K562 (cell line): Measurements from ENCODE around the gene MAD1L1. TPM values are rescaled to one million over a fixed set of nuclear protein-coding genes. Genes with fewer than 3 reads are reported as not detected.
A peak's percentile ranks its signal among the peaks of the same experiment; 100 is the strongest.

Experiments used
- ATAC-seq: fragments of 200-7000 bp; cut with Tn5 transposase; 3 replicates; pipeline ENCODE4 v1.9.1; 2020; ENCODE audit warnings: moderate library complexity
- BruUV-seq: library from RNA; stranded (reverse); fragments of 400-500 nt; replicated peaks from 2 replicates; lab custom pipeline; 2021; lab: Mats Ljungman, UMichigan
- CTCF ChIA-PET: fragments of 300-600 bp; formaldehyde crosslinking; extraction: SDS; loops from one replicate; lab custom pipeline; 2021; ENCODE audit warnings: low intra/inter-chr PET ratio; lab: Yijun Ruan, JAX
- POLR2A ChIA-PET: fragments of 300-600, 350-650 bp; sonication (Branson Sonifier 250); formaldehyde crosslinking; extraction: SDS; loops from one replicate; lab custom pipeline; 2021; ENCODE audit warnings: antibody characterized with exemption, inconsistent platforms; lab: Yijun Ruan, JAX
- DNase-seq, 4 experiments: peaks; one replicate each; pipeline versions ENCODE4 v3.0.0 to v3.0.0-alpha.2; 2011 to 2018; ENCODE audit warnings: low spot score in 3 of 4, mixed read lengths in 3 of 4; ENCODE audit errors: extremely low read depth in 1 of 4
- FAIRE-seq: peaks from 2 replicates; lab custom pipeline; 2011; peaks lifted over from hg19 to GRCh38; lab: Jason Lieb, UNC
- H2AFZ ChIP-seq: 2 replicates; pipeline ENCODE4 v1.6.0; 2011; ENCODE audit warnings: low read depth, low read length, control low read depth, inconsistent platforms
- H3K27ac ChIP-seq: fragments of 200-600 bp; 3 replicates; pipeline ENCODE4 v1.8.0; 2011; ENCODE audit warnings: low read depth, mild to moderate bottlenecking, control low read depth, inconsistent platforms, low read length, moderate library complexity, mixed read lengths; ENCODE audit errors: extremely low read depth
- H3K27me3 ChIP-seq, 2 experiments: fragments of 300-600 bp in 1 of 2; 2 replicates in 1 of 2; 3 replicates in 1 of 2; pipeline versions ENCODE4 v1.6.0 to v1.8.0; 2011; ENCODE audit warnings: inconsistent platforms in 2 of 2, low read length in 2 of 2, mild to moderate bottlenecking in 1 of 2, mixed read lengths in 1 of 2, moderate library complexity in 1 of 2; ENCODE audit not compliant: control insufficient read depth in 2 of 2, insufficient read depth in 2 of 2
- H3K36me3 ChIP-seq: fragments of 300-600 bp; 3 replicates; pipeline ENCODE4 v1.8.0; 2011; ENCODE audit warnings: mild to moderate bottlenecking, low read length, inconsistent platforms; ENCODE audit not compliant: control insufficient read depth, insufficient read depth
- H3K4me1 ChIP-seq, 2 experiments: fragments of 200-600 bp in 1 of 2; replicated peaks in 1 of 2; 2 replicates in 1 of 2; 3 replicates in 1 of 2; pipeline versions ENCODE4 v1.5.1 to v1.8.0; 2011; ENCODE audit warnings: inconsistent platforms in 2 of 2, low read length in 2 of 2, mild to moderate bottlenecking in 1 of 2, mixed read lengths in 1 of 2, moderate library complexity in 1 of 2; ENCODE audit not compliant: control insufficient read depth in 2 of 2, insufficient read depth in 2 of 2
- H3K4me2 ChIP-seq: 2 replicates; pipeline ENCODE4 v1.6.1; 2011; ENCODE audit warnings: low read length, control low read depth, inconsistent platforms, mixed read lengths; ENCODE audit not compliant: insufficient read depth
- H3K4me3 ChIP-seq: fragments of 200-600 bp; sonication (generic), shearing (Covaris generic); 2 replicates; pipeline ENCODE4 v1.5.1; 2016; ENCODE audit warnings: control low read depth, inconsistent platforms
- H3K79me2 ChIP-seq: fragments of 200-600 bp; 3 replicates; pipeline ENCODE4 v1.8.0; 2011; ENCODE audit warnings: low read length, inconsistent platforms; ENCODE audit not compliant: control insufficient read depth, insufficient read depth
- H3K9ac ChIP-seq, 2 experiments: 2 replicates each; pipeline versions ENCODE4 v1.6.0 to v1.6.1; 2011; ENCODE audit warnings: low read depth in 2 of 2, low read length in 2 of 2, control low read depth in 1 of 2, inconsistent platforms in 1 of 2, mild to moderate bottlenecking in 1 of 2, mixed read lengths in 1 of 2; ENCODE audit not compliant: insufficient read depth in 1 of 2
- H3K9me1 ChIP-seq: one replicate; pipeline ENCODE4 v1.6.0; 2011; ENCODE audit warnings: inconsistent platforms, mild to moderate bottlenecking, low read length, moderate library complexity; ENCODE audit not compliant: control insufficient read depth, insufficient read depth
- H3K9me3 ChIP-seq: replicated peaks from 2 replicates; pipeline ENCODE4 v1.5.1; 2011; ENCODE audit warnings: low read depth, low read length, inconsistent platforms; ENCODE audit not compliant: control insufficient read depth, insufficient read depth
- H4K20me1 ChIP-seq: replicated peaks from 2 replicates; pipeline ENCODE4 v1.6.1; 2011; ENCODE audit warnings: low read length, inconsistent platforms, mixed read lengths; ENCODE audit not compliant: control insufficient read depth, insufficient read depth
- CHD1 ChIP-seq: fragments of 200-600 bp; sonication (generic); IDR thresholded peaks from one replicate; pipeline ENCODE4 v1.6.1; 2012; ENCODE audit warnings: mild to moderate bottlenecking, moderate library complexity, low read length, inconsistent platforms
- GABPB1 ChIP-seq: sonication (generic); formaldehyde crosslinking; IDR thresholded peaks from 2 replicates; pipeline ENCODE4 v1.8.0; 2022; ENCODE audit warnings: mild to moderate bottlenecking, missing genetic modification reagents
- PYGO2 ChIP-seq: fragments of 450-650 bp; IDR thresholded peaks from 2 replicates; pipeline ENCODE4 v1.6.1; 2016; ENCODE audit warnings: mild to moderate bottlenecking, missing genetic modification characterization, moderate library complexity, missing compliant biosample characterization
- RFX7 ChIP-seq: fragments of 250-450 bp; sonication (Bioruptor Pico); IDR thresholded peaks from 2 replicates; pipeline ENCODE4 v1.5.1; 2021; ENCODE audit warnings: mild to moderate bottlenecking
- SOX6 ChIP-seq: fragments of 450-650 bp; IDR thresholded peaks from 2 replicates; pipeline ENCODE4 v1.6.1; 2014; ENCODE audit warnings: mild to moderate bottlenecking
- SREBF1 ChIP-seq: fragments of 150-350 bp; IDR thresholded peaks from 2 replicates; pipeline ENCODE4 v1.6.1; 2014; ENCODE audit warnings: antibody characterized with exemption, low read depth, low read length, borderline replicate concordance
- STAG1 ChIP-seq: sonication (generic); formaldehyde crosslinking; IDR thresholded peaks from 2 replicates; pipeline ENCODE4 v1.5.0; 2020; ENCODE audit warnings: missing genetic modification reagents, borderline replicate concordance
- ZFP36 ChIP-seq: fragments of 150-350 bp; IDR thresholded peaks from 2 replicates; pipeline ENCODE4 v1.6.1; 2018; ENCODE audit warnings: low read length, low read depth; ENCODE audit not compliant: partially characterized antibody
- ZFPM2 ChIP-seq: fragments of 250-450 bp; sonication (Bioruptor Pico); IDR thresholded peaks from 2 replicates; pipeline ENCODE4 v1.5.1; 2022; ENCODE audit warnings: mild to moderate bottlenecking
- ZNF354B ChIP-seq: fragments of 250-450 bp; sonication (Bioruptor Pico); IDR thresholded peaks from 2 replicates; pipeline ENCODE4 v1.4.0; 2020
- WGBS: fragments of 100-300 bp; shearing (Covaris generic); methylation state at CpG from one replicate; pipeline ENCODE4 v1.1.6; 2016; ENCODE audit warnings: low coverage, mixed read lengths; ENCODE audit not compliant: insufficient coverage; ENCODE audit errors: missing lambda C conversion rate; 5-methylcytosine and 5-hydroxymethylcytosine counted together
- in situ Hi-C: fragments of 300-500 bp; cut with MboI; formaldehyde crosslinking; loops from 4 replicates; pipeline ENCODE4 v1.15.0; 2018; ENCODE audit warnings: inconsistent platforms, mixed read lengths
- intact Hi-C: fragments of 100-400 bp; cut with micrococcal nuclease; formaldehyde crosslinking; loops from 2 replicates; pipeline ENCODE4 v1.14.2; 2022
- polyA plus RNA-seq, 8 experiments: library from polyadenylated mRNA; depleted of rRNA in 4 of 8; stranded (reverse) in 5 of 8; unstranded in 3 of 8; fragments of >200 nt; fragmentation: Nextera tagmentation in 2 of 8; fragmentation: Illumina TruSeq in 1 of 8; extraction: Ambion mirVana in 2 of 8; extraction: Trizol in 1 of 8; gene quantifications; 2 replicates each; pipeline versions ENCODE4 v1.2.1 to v1.2.3, GENCODE V29; 2011 to 2014; ENCODE audit warnings: inconsistent platforms in 1 of 8, missing spikeins in 1 of 8
- total RNA-seq, 7 experiments: library from RNA; depleted of rRNA in 6 of 7; stranded (reverse); fragments of >200 nt in 6 of 7; fragmentation: Illumina TruSeq in 2 of 7; extraction: Trizol in 2 of 7; gene quantifications; 2 replicates each; pipeline versions ENCODE4 v1.2.1 to v1.2.3, GENCODE V29; 2011 to 2021; ENCODE audit warnings: low replicate concordance in 1 of 7

MAD1L1 gene
- total and polyA plus RNA-seq, 9 of the 15 experiments (the other 6 are each of a cell fraction or from before 2014, with no cell fraction given), result 1.7 to 89.7 (median 18.0) TPM

- no peak for TF ChIP-seq RFX7
- no peak for TF ChIP-seq ZNF354B
- TF ChIP-seq ZFP36, result no peak
- TF ChIP-seq ZFPM2, result no peak
These were observed 318.0 kb downstream of the MAD1L1 start (continued) for GRCh38 chr7:1914743-1915142.

GRCh38 chr7:1914321-1914720 lies 318.4 kb downstream of the MAD1L1 start:
- Histone ChIP-seq H3K27ac (no peak overlapping the region), H3K27me3 (no peaks in the 10 kb centered on the region), H3K4me2 (no peak overlapping the region), H3K4me3 (no peak overlapping the region), H3K36me3 (no peaks in the 10 kb centered on the region), H3K9me1 (no peaks in the 10 kb centered on the region), H3K9ac (peak overlapping the region in 1 of 2 experiments; percentile 17; a peak in 1 of 4 replicates), H3K9me3 (no peaks in the 10 kb centered on the region), H4K20me1 (no peaks in the 10 kb centered on the region), H3K4me1 (peaks cover 0 to 77% of the 10 kb centered on the region in 2 experiments; a peak in 2 of 5 replicates), H3K79me2 (no peaks in the 10 kb centered on the region), H2AFZ (no peak overlapping the region)
- WGBS, result 80% methylated on average over 9 of the region's 21 CpGs
- TF ChIP-seq STAG1 (CRISPR knock-in tag) (no peak), SREBF1 (no peak), PYGO2 (tag) (no peak), GABPB1 (CRISPR knock-in tag) (no peak), SOX6 (no peak), CHD1 (no peak)
- no peak for ATAC-seq
- ChIA-PET CTCF (no interaction called here), POLR2A (no interaction called here)
- no TSS peak for BruUV-seq
- intact Hi-C loops, result no loop called here
- FAIRE-seq, result no peak
- no peak for DNase-seq
- in situ Hi-C loops, result no loop called here
